Esophagus mucosa (tissue), 1 donor: ENCODE data around the gene RFPL4A. TPM values are rescaled to one million over a fixed set of nuclear protein-coding genes. Genes with fewer than 3 reads are reported as not detected.

Experiments used
- ATAC-seq: fragments of 200-7000 bp; cut with Tn5 transposase; one replicate; pipeline ENCODE4 v1.9.1; 2020
- total RNA-seq: library from RNA; stranded (reverse); gene quantifications from one replicate; pipeline ENCODE4 v1.2.4, GENCODE V29; 2023
- donor health status: DM: yes; HTN: yes; CAD: no.

The RFPL4A gene
- total RNA-seq, 1 donor from 2014 or later = not detected

GRCh38 chr19:55809381-55810058 is 50.6 kb downstream of the RFPL4A start:
- peak; percentile 23 for ATAC-seq

- no peak for ATAC-seq
These were observed 52.4 kb downstream of the RFPL4A start for GRCh38 chr19:55811340-55811739.

GRCh38 chr19:55812449-55812848 is 53.6 kb downstream of the RFPL4A start:
- no peak for ATAC-seq

Other genes starting within 250 kb of the RFPL4A start
- not detected for gene SBK2, start 222.0 kb upstream of the RFPL4A start, total RNA-seq
- 0.80 TPM for gene SBK3, start 213.6 kb upstream of the RFPL4A start, total RNA-seq
- gene ZNF579, start 178.2 kb upstream of the RFPL4A start, total RNA-seq = 3.4 TPM
- 7.1 TPM for gene FIZ1, start 159.6 kb upstream of the RFPL4A start, total RNA-seq
- gene ZNF524, start 158.8 kb upstream of the RFPL4A start, total RNA-seq = 20.1 TPM
- gene ZNF865, start 153.4 kb upstream of the RFPL4A start, total RNA-seq = 5.3 TPM
- 3.8 TPM for gene ZNF784, start 134.5 kb upstream of the RFPL4A start, total RNA-seq
- 13.5 TPM for gene ZNF580, start 118.1 kb upstream of the RFPL4A start, total RNA-seq
- 21.7 TPM for gene ZNF581, start 115.4 kb upstream of the RFPL4A start, total RNA-seq
- 4.7 TPM for gene CCDC106, start 110.9 kb upstream of the RFPL4A start, total RNA-seq
- gene U2AF2, start 104.1 kb upstream of the RFPL4A start, total RNA-seq = 108 TPM
- 91.9 TPM for gene EPN1, start 83.9 kb upstream of the RFPL4A start, total RNA-seq
- gene NLRP9, start 20.7 kb upstream of the RFPL4A start, total RNA-seq = not detected
- gene RFPL4AL1, start 10.0 kb downstream of the RFPL4A start, total RNA-seq = not detected
- not detected for gene NLRP11, start 72.9 kb downstream of the RFPL4A start, total RNA-seq
- gene NLRP4, start 77.4 kb downstream of the RFPL4A start, total RNA-seq = not detected
- gene NLRP13, start 173.2 kb downstream of the RFPL4A start, total RNA-seq = not detected
- gene NLRP8, start 188.7 kb downstream of the RFPL4A start, total RNA-seq = not detected
- gene NLRP5, start 227.7 kb downstream of the RFPL4A start, total RNA-seq = not detected